Large intestine (tissue), 3 donors: ENCODE data around the gene GRM4. TPM values are rescaled to one million over a fixed set of nuclear protein-coding genes. Genes with fewer than 3 reads are reported as not detected.

Source experiments
- DNase-seq, 2 donors: peaks; one replicate each; pipeline versions ENCODE4 v3.0.0 to v3.0.0-alpha.2; 2013
- H3K27ac ChIP-seq: one replicate; pipeline ENCODE4 v1.5.1; 2013; ENCODE audit warnings: low read length
- H3K27me3 ChIP-seq: 2 replicates; pipeline ENCODE4 v1.6.1; 2013; ENCODE audit warnings: low read length; ENCODE audit not compliant: control insufficient read depth, insufficient read depth
- H3K36me3 ChIP-seq: 2 replicates; pipeline ENCODE4 v1.6.1; 2013; ENCODE audit warnings: low read length; ENCODE audit not compliant: control insufficient read depth, insufficient read depth
- H3K4me1 ChIP-seq: one replicate; pipeline ENCODE4 v1.6.1; 2013; ENCODE audit warnings: low read length; ENCODE audit not compliant: control insufficient read depth, insufficient read depth
- H3K4me3 ChIP-seq: one replicate; pipeline ENCODE4 v1.5.1; 2013; ENCODE audit warnings: low read length
- H3K9me3 ChIP-seq: one replicate; pipeline ENCODE4 v1.6.1; 2013; ENCODE audit warnings: mild to moderate bottlenecking, low read depth, low read length, moderate library complexity; ENCODE audit not compliant: control insufficient read depth
- WGBS: methylation state at CpG from one replicate; pipeline ENCODE4 v1.1.5; 2013; ENCODE audit warnings: low lambda C conversion rate; ENCODE audit not compliant: insufficient coverage; 5-methylcytosine and 5-hydroxymethylcytosine counted together
- polyA plus RNA-seq: library from polyadenylated mRNA; unstranded; fragments of 120-200 nt; gene quantifications from one replicate; pipeline ENCODE4 v1.2.1, GENCODE V29; 2013

The GRM4 gene
- polyA plus RNA-seq, 1 donor, result 0.46 TPM

- DNase-seq, result no peak
- H3K27ac ChIP-seq, result no peak overlapping the region
- no peaks in the 10 kb centered on the region for H3K9me3 ChIP-seq
- no peak overlapping the region for H3K4me3 ChIP-seq
- H3K27me3 ChIP-seq, result no peaks in the 10 kb centered on the region
- H3K4me1 ChIP-seq, result no peaks in the 10 kb centered on the region
- H3K36me3 ChIP-seq, result no peaks in the 10 kb centered on the region
- WGBS, result no CpG with 5 or more reads among the region's 10 CpGs
Measured at GRCh38 chr6:34104628-34105027, 41.3 kb downstream of the GRM4 start.

GRCh38 chr6:34104186-34104585 is 41.7 kb downstream of the GRM4 start:
- Histone ChIP-seq H3K9me3 (no peaks in the 10 kb centered on the region), H3K27ac (no peak overlapping the region), H3K4me3 (no peak overlapping the region), H3K4me1 (no peaks in the 10 kb centered on the region), H3K36me3 (no peaks in the 10 kb centered on the region), H3K27me3 (no peaks in the 10 kb centered on the region)
- DNase-seq, result no peak
- no CpG with 5 or more reads among the region's 8 CpGs for WGBS

- H3K36me3 ChIP-seq, result no peaks in the 10 kb centered on the region
- no peaks in the 10 kb centered on the region for H3K4me1 ChIP-seq
- no peak overlapping the region for H3K27ac ChIP-seq
- WGBS, result no CpG with 5 or more reads among the region's 16 CpGs
- H3K4me3 ChIP-seq, result no peak overlapping the region
- H3K9me3 ChIP-seq, result no peaks in the 10 kb centered on the region
- no peaks in the 10 kb centered on the region for H3K27me3 ChIP-seq
- DNase-seq, result peak in 1 of 2 donors; percentile 9
Measured at GRCh38 chr6:34103321-34103720, 42.6 kb downstream of the GRM4 start.

- Histone ChIP-seq H3K4me1 (no peaks in the 10 kb centered on the region), H3K27ac (no peak overlapping the region), H3K27me3 (no peaks in the 10 kb centered on the region), H3K36me3 (no peaks in the 10 kb centered on the region), H3K9me3 (no peaks in the 10 kb centered on the region), H3K4me3 (no peak overlapping the region)
- DNase-seq, result no peak
- no CpG with 5 or more reads among the region's 6 CpGs for WGBS
Measured at GRCh38 chr6:34102696-34103095, 43.2 kb downstream of the GRM4 start.

- Histone ChIP-seq H3K27ac (no peak overlapping the region), H3K4me3 (no peak overlapping the region), H3K27me3 (no peaks in the 10 kb centered on the region), H3K9me3 (no peaks in the 10 kb centered on the region), H3K4me1 (no peaks in the 10 kb centered on the region), H3K36me3 (no peaks in the 10 kb centered on the region)
- no CpG with 5 or more reads among the region's 6 CpGs for WGBS
- DNase-seq, result no peak
Measured at GRCh38 chr6:34102099-34102656, 43.7 kb downstream of the GRM4 start.

GRCh38 chr6:34100788-34101187 is 45.1 kb downstream of the GRM4 start:
- H3K27ac ChIP-seq, result no peak overlapping the region
- H3K4me3 ChIP-seq, result no peak overlapping the region
- no CpG with 5 or more reads among the region's 7 CpGs for WGBS
- H3K9me3 ChIP-seq, result no peaks in the 10 kb centered on the region
- no peaks in the 10 kb centered on the region for H3K4me1 ChIP-seq
- no peak for DNase-seq
- H3K36me3 ChIP-seq, result no peaks in the 10 kb centered on the region
- H3K27me3 ChIP-seq, result peaks cover 5% of the 10 kb centered on the region

- no CpG with 5 or more reads among the region's 8 CpGs for WGBS
- no peaks in the 10 kb centered on the region for H3K36me3 ChIP-seq
Measured at GRCh38 chr6:34099878-34100277, 46.0 kb downstream of the GRM4 start.

GRCh38 chr6:34098045-34098936 is 47.6 kb downstream of the GRM4 start:
- H3K4me3 ChIP-seq, result no peak overlapping the region
- no peaks in the 10 kb centered on the region for H3K9me3 ChIP-seq
- WGBS, result no CpG with 5 or more reads among the region's 8 CpGs
- H3K27me3 ChIP-seq, result peaks cover 28% of the 10 kb centered on the region
- no peaks in the 10 kb centered on the region for H3K36me3 ChIP-seq
- H3K4me1 ChIP-seq, result no peaks in the 10 kb centered on the region
- H3K27ac ChIP-seq, result no peak overlapping the region
- DNase-seq, result no peak

More at GRCh38 chr6:34099878-34100277, 46.0 kb downstream of the GRM4 start:
- DNase-seq, result no peak
- H3K4me1 ChIP-seq, result no peaks in the 10 kb centered on the region
- H3K9me3 ChIP-seq, result no peaks in the 10 kb centered on the region
- H3K27ac ChIP-seq, result no peak overlapping the region
- no peak overlapping the region for H3K4me3 ChIP-seq
- H3K27me3 ChIP-seq, result peaks cover 13% of the 10 kb centered on the region

- Histone ChIP-seq H3K27me3 (peaks cover 28% of the 10 kb centered on the region), H3K27ac (no peak overlapping the region), H3K36me3 (no peaks in the 10 kb centered on the region), H3K4me3 (no peak overlapping the region), H3K9me3 (no peaks in the 10 kb centered on the region), H3K4me1 (no peaks in the 10 kb centered on the region)
- DNase-seq, result no peak
- WGBS, result no CpG with 5 or more reads among the region's 8 CpGs
Measured at GRCh38 chr6:34096814-34097213, 49.1 kb downstream of the GRM4 start.

GRCh38 chr6:34096193-34096592 is 49.7 kb downstream of the GRM4 start:
- Histone ChIP-seq H3K27ac (no peak overlapping the region), H3K4me1 (no peaks in the 10 kb centered on the region), H3K36me3 (no peaks in the 10 kb centered on the region), H3K4me3 (no peak overlapping the region), H3K27me3 (peaks cover 28% of the 10 kb centered on the region), H3K9me3 (no peaks in the 10 kb centered on the region)
- WGBS, result no CpG with 5 or more reads among the region's 5 CpGs
- DNase-seq, result no peak
